Panc1 (cell line): Measurements from ENCODE around the gene NBEAL2. TPM values are rescaled to one million over a fixed set of nuclear protein-coding genes. Genes with fewer than 3 reads are reported as not detected.

ENCODE experiments used
- ATAC-seq: fragments of 200-7000 bp; cut with Tn5 transposase; 2 replicates; pipeline ENCODE4 v1.9.1; 2020; ENCODE audit warnings: mild to moderate bottlenecking, moderate library complexity
- BruUV-seq: library from RNA; stranded (reverse); fragments of 400-500 nt; replicated peaks from 2 replicates; lab custom pipeline; 2021; lab: Mats Ljungman, UMichigan
- CTCF ChIA-PET: fragments of 300-600 bp; sonication (Branson Sonifier 250); formaldehyde crosslinking; loops from one replicate; lab custom pipeline; 2022; ENCODE audit warnings: antibody characterized with exemption; lab: Charles Lee
- POLR2A ChIA-PET: fragments of 300-600 bp; sonication (Branson Sonifier 250); formaldehyde crosslinking; loops from one replicate; lab custom pipeline; 2022; ENCODE audit warnings: antibody characterized with exemption; lab: Charles Lee
- DNase-seq: peaks from one replicate; pipeline ENCODE4 v3.0.0-alpha.2; 2010; ENCODE audit warnings: low read depth, low spot score
- H3K27ac ChIP-seq: 2 replicates; pipeline ENCODE4 v1.5.1; 2011; ENCODE audit warnings: mild to moderate bottlenecking, low read length, inconsistent platforms
- H3K27me3 ChIP-seq: fragments of 200-500 bp; sonication (Bioruptor generic); 2 replicates; pipeline ENCODE4 v1.6.0; 2014; ENCODE audit warnings: low read length, inconsistent platforms; ENCODE audit not compliant: control insufficient read depth, insufficient read depth
- H3K36me3 ChIP-seq: fragments of 200-500 bp; sonication (Bioruptor generic); 2 replicates; pipeline ENCODE4 v1.5.1; 2014; ENCODE audit warnings: inconsistent platforms, mild to moderate bottlenecking, low read length, moderate library complexity; ENCODE audit not compliant: control insufficient read depth, insufficient read depth
- H3K4me1 ChIP-seq: 2 replicates; pipeline ENCODE4 v1.5.1; 2011; ENCODE audit warnings: inconsistent platforms, mild to moderate bottlenecking, low read length, moderate library complexity; ENCODE audit not compliant: control insufficient read depth, insufficient read depth
- H3K4me3 ChIP-seq, 2 experiments: 2 replicates each; pipeline ENCODE4 v1.5.1; 2011 to 2012; ENCODE audit warnings: low read depth in 2 of 2, low read length in 2 of 2, mild to moderate bottlenecking in 2 of 2, inconsistent platforms in 1 of 2, moderate library complexity in 1 of 2
- H3K9me3 ChIP-seq: fragments of 200-500 bp; sonication (Bioruptor generic); 2 replicates; pipeline ENCODE4 v1.5.1; 2014; ENCODE audit warnings: low read depth, mild to moderate bottlenecking, inconsistent platforms, low read length, moderate library complexity; ENCODE audit not compliant: control insufficient read depth, insufficient read depth
- POLR2AphosphoS5 ChIP-seq: IDR thresholded peaks from 2 replicates; pipeline ENCODE4 v1.6.1; 2012; ENCODE audit warnings: mild to moderate bottlenecking, low read depth, low read length, moderate library complexity
- SIN3A ChIP-seq: IDR thresholded peaks from 2 replicates; pipeline ENCODE4 v1.6.1; 2012; ENCODE audit warnings: low read depth, mild to moderate bottlenecking, low read length, moderate library complexity, borderline replicate concordance; ENCODE audit not compliant: insufficient read depth
- TCF7L2 ChIP-seq: IDR thresholded peaks from 2 replicates; pipeline ENCODE4 v1.6.1; 2011; ENCODE audit warnings: mild to moderate bottlenecking, low read depth, low read length, inconsistent platforms
- in situ Hi-C: cut with HindIII; loops from 2 replicates; pipeline ENCODE4 v1.10.0; 2016; ENCODE audit warnings: low sequenced_read_pairs, low pct_unique_long_range_greater_than_20kb
- intact Hi-C: fragments of 100-400 bp; cut with micrococcal nuclease; formaldehyde crosslinking; loops from one replicate; pipeline ENCODE4 v1.10.0; 2022; ENCODE audit not compliant: unreplicated experiment
- total RNA-seq: library from RNA; stranded (reverse); gene quantifications from one replicate; pipeline ENCODE4 v1.2.1, GENCODE V29; 2021; ENCODE audit not compliant: unreplicated experiment
- TF ChIP-seq, protein P1 (sequence below), 2 experiments: IDR thresholded peaks; 2 replicates each; pipeline ENCODE4 v1.6.1; 2011 to 2012; ENCODE audit warnings: low read depth in 2 of 2, control low read depth in 1 of 2, low read length in 1 of 2, mild to moderate bottlenecking in 1 of 2, moderate library complexity in 1 of 2; ENCODE audit not compliant: insufficient read depth in 1 of 2
- TF ChIP-seq, protein P2 (sequence below): fragments of 450-650 bp; IDR thresholded peaks from 2 replicates; pipeline ENCODE4 v1.5.1; 2017; ENCODE audit warnings: mild to moderate bottlenecking

Gene NBEAL2
- total RNA-seq, 1 experiment from 2014 or later, result 38.8 TPM

DNA sequence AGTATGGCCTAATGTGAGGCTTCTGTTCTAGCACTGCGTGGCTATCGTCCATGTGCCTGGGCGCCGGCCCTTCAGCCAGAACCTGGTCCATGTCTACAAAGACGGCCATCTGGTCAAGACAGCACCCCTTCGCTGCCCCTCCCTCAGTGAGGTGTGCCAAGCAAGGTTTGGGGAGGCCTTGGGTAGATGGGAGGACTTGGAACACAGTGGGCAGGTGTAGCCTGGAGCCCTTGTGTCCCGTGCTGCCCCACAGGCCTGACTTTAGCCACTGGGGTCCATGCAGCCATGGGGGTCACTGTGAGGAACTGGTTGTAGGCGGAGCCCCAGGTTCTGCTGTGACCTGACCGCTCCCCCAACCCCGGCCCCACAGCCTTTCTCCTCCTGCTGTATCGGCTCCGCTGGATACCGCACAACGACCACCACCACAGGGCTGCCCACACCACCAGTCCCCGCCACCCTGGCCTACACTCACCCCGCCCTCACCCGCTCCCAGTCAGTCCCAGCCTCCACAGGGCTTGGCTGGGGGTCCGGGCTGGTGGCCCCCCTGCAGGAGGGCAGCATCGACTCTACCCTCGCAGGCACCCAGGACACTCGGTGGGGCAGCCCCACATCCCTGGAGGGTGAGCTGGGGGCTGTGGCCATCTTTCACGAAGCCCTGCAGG is 16.6 kb downstream of the NBEAL2 start:
- intact Hi-C loops, result loop anchor here (10.0 kb wide), 1 partner anchor 71 kb away; no protein-coding TSS in a partner anchor
- CTCF ChIA-PET, result no interaction called here
- no peaks in the 10 kb centered on the region for H3K27me3 ChIP-seq
- H3K9me3 ChIP-seq, result no peaks in the 10 kb centered on the region
- BruUV-seq, result no TSS peak
- no peaks in the 10 kb centered on the region for H3K4me1 ChIP-seq
- no peak overlapping the region for H3K4me3 ChIP-seq
- no peak for DNase-seq
- H3K36me3 ChIP-seq, result no peaks in the 10 kb centered on the region
- in situ Hi-C loops, result no loop called here
- TF ChIP-seq, protein P1, sequence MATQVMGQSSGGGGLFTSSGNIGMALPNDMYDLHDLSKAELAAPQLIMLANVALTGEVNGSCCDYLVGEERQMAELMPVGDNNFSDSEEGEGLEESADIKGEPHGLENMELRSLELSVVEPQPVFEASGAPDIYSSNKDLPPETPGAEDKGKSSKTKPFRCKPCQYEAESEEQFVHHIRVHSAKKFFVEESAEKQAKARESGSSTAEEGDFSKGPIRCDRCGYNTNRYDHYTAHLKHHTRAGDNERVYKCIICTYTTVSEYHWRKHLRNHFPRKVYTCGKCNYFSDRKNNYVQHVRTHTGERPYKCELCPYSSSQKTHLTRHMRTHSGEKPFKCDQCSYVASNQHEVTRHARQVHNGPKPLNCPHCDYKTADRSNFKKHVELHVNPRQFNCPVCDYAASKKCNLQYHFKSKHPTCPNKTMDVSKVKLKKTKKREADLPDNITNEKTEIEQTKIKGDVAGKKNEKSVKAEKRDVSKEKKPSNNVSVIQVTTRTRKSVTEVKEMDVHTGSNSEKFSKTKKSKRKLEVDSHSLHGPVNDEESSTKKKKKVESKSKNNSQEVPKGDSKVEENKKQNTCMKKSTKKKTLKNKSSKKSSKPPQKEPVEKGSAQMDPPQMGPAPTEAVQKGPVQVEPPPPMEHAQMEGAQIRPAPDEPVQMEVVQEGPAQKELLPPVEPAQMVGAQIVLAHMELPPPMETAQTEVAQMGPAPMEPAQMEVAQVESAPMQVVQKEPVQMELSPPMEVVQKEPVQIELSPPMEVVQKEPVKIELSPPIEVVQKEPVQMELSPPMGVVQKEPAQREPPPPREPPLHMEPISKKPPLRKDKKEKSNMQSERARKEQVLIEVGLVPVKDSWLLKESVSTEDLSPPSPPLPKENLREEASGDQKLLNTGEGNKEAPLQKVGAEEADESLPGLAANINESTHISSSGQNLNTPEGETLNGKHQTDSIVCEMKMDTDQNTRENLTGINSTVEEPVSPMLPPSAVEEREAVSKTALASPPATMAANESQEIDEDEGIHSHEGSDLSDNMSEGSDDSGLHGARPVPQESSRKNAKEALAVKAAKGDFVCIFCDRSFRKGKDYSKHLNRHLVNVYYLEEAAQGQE (IDR thresholded peaks at IDR 0.05; ENCODE audit: insufficient read depth in 1 of 2, low read depth in 2 of 2, low read length in 1 of 2), result no peak
- TF ChIP-seq TCF7L2 (no peak), SIN3A (no peak), POLR2AphosphoS5 (no peak)
- TF ChIP-seq, protein P2, sequence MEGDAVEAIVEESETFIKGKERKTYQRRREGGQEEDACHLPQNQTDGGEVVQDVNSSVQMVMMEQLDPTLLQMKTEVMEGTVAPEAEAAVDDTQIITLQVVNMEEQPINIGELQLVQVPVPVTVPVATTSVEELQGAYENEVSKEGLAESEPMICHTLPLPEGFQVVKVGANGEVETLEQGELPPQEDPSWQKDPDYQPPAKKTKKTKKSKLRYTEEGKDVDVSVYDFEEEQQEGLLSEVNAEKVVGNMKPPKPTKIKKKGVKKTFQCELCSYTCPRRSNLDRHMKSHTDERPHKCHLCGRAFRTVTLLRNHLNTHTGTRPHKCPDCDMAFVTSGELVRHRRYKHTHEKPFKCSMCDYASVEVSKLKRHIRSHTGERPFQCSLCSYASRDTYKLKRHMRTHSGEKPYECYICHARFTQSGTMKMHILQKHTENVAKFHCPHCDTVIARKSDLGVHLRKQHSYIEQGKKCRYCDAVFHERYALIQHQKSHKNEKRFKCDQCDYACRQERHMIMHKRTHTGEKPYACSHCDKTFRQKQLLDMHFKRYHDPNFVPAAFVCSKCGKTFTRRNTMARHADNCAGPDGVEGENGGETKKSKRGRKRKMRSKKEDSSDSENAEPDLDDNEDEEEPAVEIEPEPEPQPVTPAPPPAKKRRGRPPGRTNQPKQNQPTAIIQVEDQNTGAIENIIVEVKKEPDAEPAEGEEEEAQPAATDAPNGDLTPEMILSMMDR, result no peak
- POLR2A ChIA-PET, result no interaction called here
- no peak overlapping the region for H3K27ac ChIP-seq
- no peak for ATAC-seq

DNA sequence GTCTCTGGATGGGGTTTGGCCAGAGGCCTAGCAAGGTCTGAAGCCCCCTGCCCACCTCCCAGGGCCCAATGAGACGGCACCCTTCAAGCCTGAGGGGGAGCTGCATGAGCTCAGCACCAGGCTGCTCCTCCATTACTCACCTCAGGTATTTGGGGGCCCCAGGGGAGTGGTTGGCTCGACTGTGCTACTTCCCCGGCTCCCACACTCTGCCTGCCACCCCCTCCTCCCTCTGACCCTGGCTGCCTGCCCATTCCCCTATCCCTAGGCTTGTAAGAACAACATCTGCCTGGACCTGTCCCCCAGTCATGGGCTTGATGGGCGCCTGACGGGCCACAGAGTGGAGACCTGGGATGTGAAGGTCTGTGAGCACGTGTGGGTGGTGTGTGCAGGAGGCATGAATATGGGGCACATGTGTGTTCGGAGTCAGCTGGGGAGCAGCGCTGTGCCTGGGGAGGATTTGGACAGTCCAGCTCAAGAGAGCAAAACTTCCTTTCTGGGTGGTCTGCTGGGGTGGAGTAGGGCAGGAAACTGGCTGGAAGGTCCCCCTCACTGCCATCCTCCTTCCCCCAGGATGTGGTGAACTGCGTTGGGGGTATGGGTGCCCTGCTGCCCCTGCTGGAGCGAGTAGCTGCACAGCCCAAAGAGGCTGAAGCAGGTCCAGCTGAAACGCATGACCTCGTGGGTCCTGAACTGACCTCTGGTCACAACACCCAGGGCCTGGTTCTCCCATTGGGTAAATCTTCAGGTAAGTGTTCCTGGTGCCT is 17.4 kb downstream of the NBEAL2 start:
- ChIA-PET POLR2A (no interaction called here), CTCF (no interaction called here)
- no peaks in the 10 kb centered on the region for H3K27me3 ChIP-seq
- no peak for ATAC-seq
- no peak overlapping the region for H3K4me3 ChIP-seq
- intact Hi-C loops, result loop anchor here (10.0 kb wide), 1 partner anchor 72 kb away; no protein-coding TSS in a partner anchor
- TF ChIP-seq TCF7L2 (no peak), POLR2AphosphoS5 (no peak), SIN3A (no peak)
- TF ChIP-seq, protein P2, result no peak
- TF ChIP-seq, protein P1 (IDR thresholded peaks at IDR 0.05; ENCODE audit: insufficient read depth in 1 of 2, low read depth in 2 of 2, low read length in 1 of 2), result no peak
- no peak overlapping the region for H3K27ac ChIP-seq
- no peaks in the 10 kb centered on the region for H3K9me3 ChIP-seq
- H3K36me3 ChIP-seq, result no peaks in the 10 kb centered on the region
- no TSS peak for BruUV-seq
- DNase-seq, result no peak
- H3K4me1 ChIP-seq, result no peaks in the 10 kb centered on the region
- in situ Hi-C loops, result no loop called here
